Measurements from ENCODE around the gene CALCOCO1. TPM values are rescaled to one million over a fixed set of nuclear protein-coding genes. Genes with fewer than 3 reads are reported as not detected.

Gene CALCOCO1
- total RNA-seq, 1 donor from 2014 or later: 131 TPM

GRCh38 chr12:53733807-53734200 is 6.6 kb upstream of the CALCOCO1 start:
- Histone ChIP-seq H3K4me1 (peaks cover 8% of the 10 kb centered on the region), H3K4me3 (no peak overlapping the region), H3K27ac (no peak overlapping the region), H3K9me3 (no peaks in the 10 kb centered on the region), H3K27me3 (no peaks in the 10 kb centered on the region), H3K36me3 (no peaks in the 10 kb centered on the region)
- TF ChIP-seq POLR2AphosphoS5 (IDR thresholded peaks at IDR 0.05; ENCODE audit: insufficient read depth in 1 of 2, low read depth in 1 of 2) (no peak), POLR2A (IDR thresholded peaks at IDR 0.05) (no peak), CTCF (IDR thresholded peaks at IDR 0.05) (no peak)
- intact Hi-C loops (cut with DNase I): no loop called here
- no peak for DNase-seq (ENCODE audit: extremely low spot score in 2 of 2)

GRCh38 chr12:53733051-53733806 is 6.0 kb upstream of the CALCOCO1 start:
- Histone ChIP-seq H3K9me3 (no peaks in the 10 kb centered on the region), H3K4me1 (peaks cover 3% of the 10 kb centered on the region), H3K4me3 (no peak overlapping the region), H3K27me3 (no peaks in the 10 kb centered on the region), H3K27ac (no peak overlapping the region), H3K36me3 (no peaks in the 10 kb centered on the region)
- TF ChIP-seq POLR2AphosphoS5 (IDR thresholded peaks at IDR 0.05; ENCODE audit: insufficient read depth in 1 of 2, low read depth in 1 of 2) (no peak), POLR2A (IDR thresholded peaks at IDR 0.05) (no peak), CTCF (IDR thresholded peaks at IDR 0.05) (no peak)
- intact Hi-C loops (cut with DNase I): no loop called here
- DNase-seq (ENCODE audit: extremely low spot score in 2 of 2): no peak

GRCh38 chr12:53729644-53730043 is 2.4 kb upstream of the CALCOCO1 start:
- no peaks in the 10 kb centered on the region for H3K27me3 ChIP-seq
- no peak for TF ChIP-seq POLR2AphosphoS5 (IDR thresholded peaks at IDR 0.05; ENCODE audit: insufficient read depth in 1 of 2, low read depth in 1 of 2)
- TF ChIP-seq POLR2A (IDR thresholded peaks at IDR 0.05): no peak
- no peak for TF ChIP-seq CTCF (IDR thresholded peaks at IDR 0.05)
- peaks cover 0 to 4% of the 10 kb centered on the region in 2 donors for H3K36me3 ChIP-seq
- no peak overlapping the region for H3K4me3 ChIP-seq
- H3K9me3 ChIP-seq: no peaks in the 10 kb centered on the region
- DNase-seq (ENCODE audit: extremely low spot score in 2 of 2): no peak
- H3K4me1 ChIP-seq: peaks cover 27% of the 10 kb centered on the region
- intact Hi-C loops (cut with DNase I): no loop called here
- no peak overlapping the region for H3K27ac ChIP-seq

GRCh38 chr12:53728206-53728605 is 954 bp upstream of the CALCOCO1 start:
- Histone ChIP-seq H3K4me1 (peaks cover 27% of the 10 kb centered on the region), H3K27me3 (no peaks in the 10 kb centered on the region), H3K9me3 (no peaks in the 10 kb centered on the region), H3K4me3 (peak overlapping the region; percentile 82 to 95), H3K36me3 (peaks cover 0 to 18% of the 10 kb centered on the region in 2 donors), H3K27ac (peak overlapping the region; percentile 72)
- no peak for DNase-seq (ENCODE audit: extremely low spot score in 2 of 2)
- TF ChIP-seq POLR2A (IDR thresholded peaks at IDR 0.05) (no peak), POLR2AphosphoS5 (IDR thresholded peaks at IDR 0.05; ENCODE audit: insufficient read depth in 1 of 2, low read depth in 1 of 2) (no peak)
- intact Hi-C loops (cut with DNase I): no loop called here

- Histone ChIP-seq H3K4me3 (peak overlapping the region; percentile 82 to 95), H3K27ac (peak overlapping the region; percentile 72), H3K36me3 (peaks cover 0 to 30% of the 10 kb centered on the region in 2 donors), H3K27me3 (no peaks in the 10 kb centered on the region), H3K9me3 (no peaks in the 10 kb centered on the region), H3K4me1 (peaks cover 27% of the 10 kb centered on the region)
- no peak for DNase-seq (ENCODE audit: extremely low spot score in 2 of 2)
- intact Hi-C loops (cut with DNase I): no loop called here
- TF ChIP-seq POLR2AphosphoS5 (IDR thresholded peaks at IDR 0.05; ENCODE audit: insufficient read depth in 1 of 2, low read depth in 1 of 2) (no peak), POLR2A (IDR thresholded peaks at IDR 0.05) (no peak), CTCF (IDR thresholded peaks at IDR 0.05) (no peak)
These were observed 324 bp downstream of the CALCOCO1 start for GRCh38 chr12:53726946-53727309.
